GM12878 (cell line): Measurements from ENCODE around the gene PAPLN. TPM values are rescaled to one million over a fixed set of nuclear protein-coding genes. Genes with fewer than 3 reads are reported as not detected.

Experiments
- ATAC-seq: fragments of 200-7000 bp; cut with Tn5 transposase; 3 replicates; pipeline ENCODE4 v1.9.1; 2020; ENCODE audit warnings: mild to moderate bottlenecking, moderate library complexity
- BruUV-seq: library from RNA; stranded (reverse); fragments of 400-500 nt; replicated peaks from 2 replicates; lab custom pipeline; 2021; lab: Mats Ljungman, UMichigan
- CTCF ChIA-PET: fragments of 300-600 bp; sonication (Branson Sonifier 250); formaldehyde crosslinking; extraction: SDS; loops from one replicate; lab custom pipeline; 2021; ENCODE audit warnings: inconsistent platforms; lab: Yijun Ruan, JAX
- POLR2A ChIA-PET: fragments of 350-600 bp; formaldehyde crosslinking; extraction: SDS; loops from one replicate; lab custom pipeline; 2021; ENCODE audit warnings: inconsistent platforms; lab: Charles Lee
- RAD21 ChIA-PET: fragments of 300-600 bp; sonication (Branson Sonifier 250); formaldehyde crosslinking; loops from one replicate; lab custom pipeline; 2023; ENCODE audit warnings: antibody characterized with exemption; ENCODE audit not compliant: unreplicated experiment; lab: Charles Lee
- SMC1A ChIA-PET: fragments of 300-600 bp; sonication (Branson Sonifier 250); formaldehyde crosslinking; loops from one replicate; lab custom pipeline; 2023; ENCODE audit not compliant: unreplicated experiment, uncharacterized antibody; lab: Charles Lee
- DNase-seq: peaks from one replicate; pipeline ENCODE4 v3.0.0-alpha.2; 2011; ENCODE audit warnings: low read depth, low spot score
- FAIRE-seq: peaks from 3 replicates; lab custom pipeline; 2011; peaks lifted over from hg19 to GRCh38; lab: Jason Lieb, UNC
- H2AFZ ChIP-seq: 2 replicates; pipeline ENCODE4 v1.6.0; 2011; ENCODE audit warnings: low read depth, low read length, control low read depth; ENCODE audit not compliant: control insufficient read depth
- H3K27ac ChIP-seq: 2 replicates; pipeline ENCODE4 v1.5.1; 2011; ENCODE audit warnings: control low read depth; ENCODE audit not compliant: control insufficient read depth, insufficient read depth
- H3K27me3 ChIP-seq, 2 experiments: replicated peaks in 1 of 2; 2 replicates each; pipeline versions ENCODE4 v1.6.0 to v1.6.1; 2011; ENCODE audit warnings: low read length in 1 of 2; ENCODE audit not compliant: control insufficient read depth in 2 of 2, insufficient read depth in 2 of 2
- H3K36me3 ChIP-seq, 2 experiments: 2 replicates each; pipeline ENCODE4 v1.5.1; 2011; ENCODE audit warnings: low read length in 1 of 2; ENCODE audit not compliant: control insufficient read depth in 2 of 2, insufficient read depth in 2 of 2
- H3K4me1 ChIP-seq: 2 replicates; pipeline ENCODE4 v1.6.1; 2011; ENCODE audit warnings: mild to moderate bottlenecking, low read length, moderate library complexity, mixed read lengths; ENCODE audit not compliant: control insufficient read depth, insufficient read depth
- H3K4me2 ChIP-seq: 2 replicates; pipeline ENCODE4 v1.6.0; 2011; ENCODE audit warnings: control low read depth; ENCODE audit not compliant: control insufficient read depth, insufficient read depth
- H3K4me3 ChIP-seq: fragments of 200-600 bp; sonication (generic); 2 replicates; pipeline ENCODE4 v1.5.1; 2016
- H3K79me2 ChIP-seq: 2 replicates; pipeline ENCODE4 v1.6.0; 2011; ENCODE audit warnings: low read length; ENCODE audit not compliant: control insufficient read depth, insufficient read depth
- H3K9ac ChIP-seq: 2 replicates; pipeline ENCODE4 v1.8.0; 2011; ENCODE audit warnings: low read length, control low read depth, mixed read lengths; ENCODE audit not compliant: control insufficient read depth, insufficient read depth
- H3K9me3 ChIP-seq: replicated peaks from 3 replicates; pipeline ENCODE4 v1.5.1; 2011; ENCODE audit warnings: mild to moderate bottlenecking, low read length; ENCODE audit not compliant: control insufficient read depth, insufficient read depth
- H4K20me1 ChIP-seq: 2 replicates; pipeline ENCODE4 v1.6.0; 2011; ENCODE audit not compliant: control insufficient read depth, insufficient read depth
- BCL11A ChIP-seq: IDR thresholded peaks from 2 replicates; pipeline ENCODE4 v1.6.1; 2011; ENCODE audit warnings: low read depth, low read length
- DPF2 ChIP-seq: fragments of 450-650 bp; IDR thresholded peaks from 2 replicates; pipeline ENCODE4 v1.6.1; 2017; ENCODE audit warnings: mild to moderate bottlenecking
- EED ChIP-seq: sonication (generic); IDR thresholded peaks from 2 replicates; pipeline ENCODE4 v1.6.1; 2016; ENCODE audit warnings: antibody characterized with exemption, low read depth
- ETV6 ChIP-seq, 2 experiments: fragments of 450-650 bp in 1 of 2; IDR thresholded peaks in 1 of 2; conservative IDR thresholded peaks in 1 of 2; 2 replicates each; pipeline ENCODE4 v1.6.1; 2014; ENCODE audit warnings: antibody characterized with exemption in 1 of 2, borderline replicate concordance in 1 of 2, low read depth in 1 of 2, mild to moderate bottlenecking in 1 of 2, moderate library complexity in 1 of 2
- GATAD2B ChIP-seq: fragments of 450-650 bp; conservative IDR thresholded peaks from 2 replicates; pipeline ENCODE4 v1.6.1; 2017; ENCODE audit warnings: low read depth, mild to moderate bottlenecking, moderate library complexity
- IKZF1 ChIP-seq: fragments of 450-650 bp; conservative IDR thresholded peaks from 2 replicates; pipeline ENCODE4 v1.6.1; 2017; ENCODE audit warnings: antibody characterized with exemption, mild to moderate bottlenecking
- IKZF2 ChIP-seq, 2 experiments: fragments of 450-650 bp; IDR thresholded peaks; 2 replicates each; pipeline ENCODE4 v1.6.1; 2017; ENCODE audit warnings: mild to moderate bottlenecking in 2 of 2, moderate library complexity in 2 of 2
- SPI1 ChIP-seq: IDR thresholded peaks from 2 replicates; pipeline ENCODE4 v1.6.1; 2011; ENCODE audit warnings: low read depth, mild to moderate bottlenecking, low read length, moderate library complexity, borderline replicate concordance; ENCODE audit not compliant: insufficient read depth
- SUPT20H ChIP-seq: IDR thresholded peaks from 2 replicates; pipeline ENCODE4 v1.6.1; 2011; ENCODE audit warnings: low read depth, mild to moderate bottlenecking, low read length, moderate library complexity, borderline replicate concordance; ENCODE audit not compliant: control insufficient read depth
- YY1 ChIP-seq: IDR thresholded peaks from 2 replicates; pipeline ENCODE4 v1.6.1; 2011; ENCODE audit warnings: low read depth, mild to moderate bottlenecking, low read length
- WGBS: methylation state at CpG from one replicate; pipeline ENCODE4 v1.1.6; 2016; ENCODE audit warnings: low lambda C conversion rate; ENCODE audit not compliant: insufficient replicate concordance, insufficient coverage; ENCODE audit errors: missing lambda C conversion rate; 5-methylcytosine and 5-hydroxymethylcytosine counted together
- in situ Hi-C: fragments of 300-500 bp; cut with MboI; formaldehyde crosslinking; loops from 9 replicates; pipeline ENCODE4 v1.14.3; 2018; ENCODE audit warnings: mixed read lengths
- intact Hi-C: fragments of 100-400 bp; cut with micrococcal nuclease; formaldehyde crosslinking; loops from one replicate; pipeline ENCODE4 v1.14.2; 2022; ENCODE audit not compliant: unreplicated experiment
- polyA plus RNA-seq, 11 experiments: library from polyadenylated mRNA; depleted of rRNA in 4 of 11; unstranded in 6 of 11; stranded (reverse) in 5 of 11; fragments of >200 nt; fragmentation: Nextera tagmentation in 4 of 11; fragmentation: Illumina TruSeq in 1 of 11; extraction: Ambion mirVana in 4 of 11; extraction: Trizol in 1 of 11; gene quantifications; 1 replicate in 1 of 11; 2 replicates in 10 of 11; pipeline versions ENCODE4 v1.2.1 to v1.2.3, GENCODE V29; 2011 to 2016; ENCODE audit warnings: inconsistent platforms in 2 of 11, missing spikeins in 2 of 11, low read depth in 1 of 11
- total RNA-seq, 4 experiments: library from RNA; depleted of rRNA in 3 of 4; stranded (reverse); fragments of >200 nt in 3 of 4; fragmentation: Illumina TruSeq in 1 of 4; extraction: Trizol in 1 of 4; gene quantifications; 2 replicates each; pipeline versions ENCODE4 v1.2.1 to v1.2.3, GENCODE V29; 2013 to 2021

PAPLN gene
- total and polyA plus RNA-seq, 10 of the 15 experiments (the other 5 are each of a cell fraction or from before 2014, with no cell fraction given) = 1.8 to 19.8 (median 7.4) TPM

GRCh38 chr14:73240816-73241480 is 3.6 kb downstream of the PAPLN start:
- Histone ChIP-seq H3K4me2 (no peak overlapping the region), H4K20me1 (0 out of 2 replicates have a peak, but pooled peaks cover 4% of the 10 kb centered on the region), H3K27ac (no peak overlapping the region), H3K79me2 (no peaks in the 10 kb centered on the region), H3K27me3 (peaks cover 8 to 16% of the 10 kb centered on the region in 2 experiments), H3K4me3 (no peak overlapping the region), H3K4me1 (peaks cover 50% of the 10 kb centered on the region), H3K9me3 (no peaks in the 10 kb centered on the region; the same call in 2 of the 3 replicates), H3K36me3 (no peaks in the 10 kb centered on the region), H2AFZ (no peak overlapping the region), H3K9ac (no peak overlapping the region)
- ChIA-PET RAD21 (interaction anchor here (0.7 to 1.2 kb wide), 3 partner anchors 9 to 26 kb away, joined by 3 to 4 read pairs (median 3); no protein-coding TSS in a partner anchor), CTCF (interaction anchor here (1.0 kb wide), 1 partner anchor 97 kb away, joined by 3 read pairs; no protein-coding TSS in a partner anchor), POLR2A (interaction anchor here (0.7 kb wide), 1 partner anchor 51 kb away, joined by 4 read pairs; no protein-coding TSS in a partner anchor), SMC1A (interaction anchor here (1.0 to 2.1 kb wide), 2 partner anchors 39 to 231 kb away, joined by 3 to 8 read pairs; no protein-coding TSS in a partner anchor)
- 53% methylated on average over 10 of the region's 10 CpGs for WGBS
- peak; percentile 6 for ATAC-seq
- TF ChIP-seq ETV6 (conservative IDR thresholded peaks at IDR 0.05 in 1 of 2, IDR thresholded peaks at IDR 0.05 in 1 of 2; ENCODE audit: borderline replicate concordance in 1 of 2, low read depth in 1 of 2) = peak in 1 of 2 experiments; percentile 49; a peak in 1 of 4 replicates
- 0 out of 2 replicates have a peak, but pooled peaks have one; percentile 52 for TF ChIP-seq GATAD2B
- TF ChIP-seq SPI1 = peak; percentile 37; the same call in 1 of the 2 replicates
- TF ChIP-seq IKZF1 = peak; percentile 74; the same call in 1 of the 2 replicates
- TF ChIP-seq DPF2 = peak; percentile 29; the same call in 1 of the 2 replicates
- TF ChIP-seq SUPT20H = no peak
- TF ChIP-seq IKZF2 (IDR thresholded peaks at IDR 0.05) = peak in 1 of 2 experiments; percentile 28; a peak in 2 of 4 replicates
- TF ChIP-seq BCL11A = no peak
- TF ChIP-seq EED = peak; percentile 63; the same call in 1 of the 2 replicates
- no peak for TF ChIP-seq YY1
- in situ Hi-C loops (no loop called here), intact Hi-C loops (no loop called here)
- FAIRE-seq = no peak
- BruUV-seq = no TSS peak
- no peak for DNase-seq
